Astrocyte (in vitro differentiated cells and primary cell): ENCODE data around the gene HOXB2. TPM values are rescaled to one million over a fixed set of nuclear protein-coding genes. Genes with fewer than 3 reads are reported as not detected.

ENCODE experiments used
- DNase-seq: peaks from one replicate; pipeline ENCODE4 v3.0.0-alpha.2; 2010; ENCODE audit warnings: low read depth
- FAIRE-seq: peaks from 2 replicates; lab custom pipeline; 2011; peaks lifted over from hg19 to GRCh38; lab: Jason Lieb, UNC
- H2AFZ ChIP-seq: 2 replicates; pipeline ENCODE4 v1.6.0; 2012; ENCODE audit warnings: low read depth, low read length, inconsistent platforms
- H3K27ac ChIP-seq: 2 replicates; pipeline ENCODE4 v1.5.1; 2011; ENCODE audit warnings: low read depth, low read length, inconsistent platforms
- H3K27me3 ChIP-seq: 2 replicates; pipeline ENCODE4 v1.6.0; 2011; ENCODE audit warnings: low read length, inconsistent platforms; ENCODE audit not compliant: insufficient read depth
- H3K36me3 ChIP-seq: 2 replicates; pipeline ENCODE4 v1.5.1; 2011; ENCODE audit warnings: low read length, inconsistent platforms; ENCODE audit not compliant: insufficient read depth
- H3K4me1 ChIP-seq: 2 replicates; pipeline ENCODE4 v1.5.1; 2011; ENCODE audit warnings: low read length, inconsistent platforms; ENCODE audit not compliant: insufficient read depth
- H3K4me2 ChIP-seq: 2 replicates; pipeline ENCODE4 v1.6.0; 2012; ENCODE audit warnings: low read length, inconsistent platforms
- H3K4me3 ChIP-seq: 2 replicates; pipeline ENCODE4 v1.5.1; 2011; ENCODE audit warnings: low read depth, mild to moderate bottlenecking, low read length, inconsistent platforms; ENCODE audit not compliant: insufficient read depth
- H3K79me2 ChIP-seq: 2 replicates; pipeline ENCODE4 v1.6.0; 2012; ENCODE audit warnings: mild to moderate bottlenecking, low read length, inconsistent platforms; ENCODE audit not compliant: insufficient read depth
- H3K9ac ChIP-seq: 2 replicates; pipeline ENCODE4 v1.6.0; 2012; ENCODE audit warnings: mild to moderate bottlenecking, low read length, inconsistent platforms
- H3K9me3 ChIP-seq: 2 replicates; pipeline ENCODE4 v1.5.1; 2012; ENCODE audit warnings: low read depth, mild to moderate bottlenecking, low read length, inconsistent platforms; ENCODE audit not compliant: insufficient read depth
- H4K20me1 ChIP-seq: 2 replicates; pipeline ENCODE4 v1.6.0; 2012; ENCODE audit warnings: low read length, inconsistent platforms; ENCODE audit not compliant: insufficient read depth
- H3K27ac Mint-ChIP-seq: one replicate; pipeline ENCODE4 v1.8.0; 2021; ENCODE audit warnings: mild to moderate bottlenecking, mixed read lengths; ENCODE audit not compliant: unreplicated experiment
- H3K27me3 Mint-ChIP-seq: one replicate; pipeline ENCODE4 v1.8.0; 2021; ENCODE audit warnings: low read depth, mixed read lengths; ENCODE audit not compliant: unreplicated experiment
- H3K36me3 Mint-ChIP-seq: one replicate; pipeline ENCODE4 v1.8.0; 2021; ENCODE audit warnings: low read depth, mixed read lengths; ENCODE audit not compliant: unreplicated experiment
- H3K4me1 Mint-ChIP-seq: one replicate; pipeline ENCODE4 v1.8.0; 2021; ENCODE audit warnings: low read depth, mixed read lengths; ENCODE audit not compliant: unreplicated experiment
- H3K4me3 Mint-ChIP-seq: one replicate; pipeline ENCODE4 v1.8.0; 2021; ENCODE audit warnings: mild to moderate bottlenecking, moderate library complexity, mixed read lengths; ENCODE audit not compliant: unreplicated experiment
- H3K9me3 Mint-ChIP-seq: one replicate; pipeline ENCODE4 v1.8.0; 2021; ENCODE audit warnings: mild to moderate bottlenecking, mixed read lengths; ENCODE audit not compliant: unreplicated experiment
- CTCF ChIP-seq: IDR thresholded peaks from 2 replicates; pipeline ENCODE4 v1.5.1; 2011; ENCODE audit warnings: low read depth, mild to moderate bottlenecking, inconsistent platforms, low read length, moderate library complexity; ENCODE audit not compliant: insufficient read depth
- EZH2 ChIP-seq: IDR thresholded peaks from 2 replicates; pipeline ENCODE4 v1.6.1; 2012; ENCODE audit warnings: mild to moderate bottlenecking, low read length, inconsistent platforms; ENCODE audit not compliant: insufficient read depth
- total RNA-seq: library from RNA; stranded (reverse); gene quantifications from 2 replicates; pipeline ENCODE4 v1.2.1, GENCODE V29; 2021

Gene HOXB2
- total RNA-seq, 1 donor from 2014 or later = 0.41 TPM

GRCh38 chr17:48579471-48579759, 34.5 kb upstream of the HOXB2 start:
- Histone ChIP-seq H3K4me1 (peaks cover 12% of the 10 kb centered on the region), H3K9me3 (no peaks in the 10 kb centered on the region), H3K79me2 (peaks cover 68% of the 10 kb centered on the region), H3K27ac (peak overlapping the region; percentile 64), H3K9ac (peak overlapping the region; percentile 82), H2AFZ (no peak overlapping the region), H3K36me3 (no peaks in the 10 kb centered on the region), H3K4me3 (peak overlapping the region; percentile 43), H3K4me2 (peak overlapping the region; percentile 84), H3K27me3 (peaks cover 84% of the 10 kb centered on the region), H4K20me1 (peaks cover 4% of the 10 kb centered on the region)
- DNase-seq (no peak), FAIRE-seq (no peak)
- Mint-ChIP-seq H3K9me3 (peaks cover 36% of the 10 kb centered on the region), H3K27me3 (peaks cover 84% of the 10 kb centered on the region), H3K36me3 (peaks cover 3% of the 10 kb centered on the region), H3K4me3 (no peak overlapping the region), H3K4me1 (no peaks in the 10 kb centered on the region), H3K27ac (no peak overlapping the region)
- TF ChIP-seq EZH2 (no peak), CTCF (no peak)

GRCh38 chr17:48578616-48579470, 33.9 kb upstream of the HOXB2 start:
- Histone ChIP-seq H4K20me1 (peaks cover 4% of the 10 kb centered on the region), H3K9me3 (no peaks in the 10 kb centered on the region), H3K4me3 (peak overlapping the region; percentile 43), H3K27me3 (peaks cover 86% of the 10 kb centered on the region), H2AFZ (no peak overlapping the region), H3K4me2 (peak overlapping the region; percentile 84), H3K4me1 (peaks cover 13% of the 10 kb centered on the region), H3K9ac (peak overlapping the region; percentile 82), H3K27ac (peak overlapping the region; percentile 64), H3K79me2 (peaks cover 70% of the 10 kb centered on the region), H3K36me3 (no peaks in the 10 kb centered on the region)
- Mint-ChIP-seq H3K9me3 (peaks cover 36% of the 10 kb centered on the region), H3K27me3 (peaks cover 78% of the 10 kb centered on the region), H3K27ac (no peak overlapping the region), H3K4me3 (no peak overlapping the region), H3K4me1 (no peaks in the 10 kb centered on the region), H3K36me3 (peaks cover 3% of the 10 kb centered on the region)
- FAIRE-seq (no peak), DNase-seq (peak; percentile 32)
- TF ChIP-seq CTCF = no peak
- peak; percentile 75 for TF ChIP-seq EZH2
